Retina (tissue), 1 donor: ENCODE measurements around the gene RPS15.

Source experiments
- DNase-seq: peaks from one replicate; pipeline ENCODE4 v3.0.0-alpha.2; 2016

Gene RPS15

DNA sequence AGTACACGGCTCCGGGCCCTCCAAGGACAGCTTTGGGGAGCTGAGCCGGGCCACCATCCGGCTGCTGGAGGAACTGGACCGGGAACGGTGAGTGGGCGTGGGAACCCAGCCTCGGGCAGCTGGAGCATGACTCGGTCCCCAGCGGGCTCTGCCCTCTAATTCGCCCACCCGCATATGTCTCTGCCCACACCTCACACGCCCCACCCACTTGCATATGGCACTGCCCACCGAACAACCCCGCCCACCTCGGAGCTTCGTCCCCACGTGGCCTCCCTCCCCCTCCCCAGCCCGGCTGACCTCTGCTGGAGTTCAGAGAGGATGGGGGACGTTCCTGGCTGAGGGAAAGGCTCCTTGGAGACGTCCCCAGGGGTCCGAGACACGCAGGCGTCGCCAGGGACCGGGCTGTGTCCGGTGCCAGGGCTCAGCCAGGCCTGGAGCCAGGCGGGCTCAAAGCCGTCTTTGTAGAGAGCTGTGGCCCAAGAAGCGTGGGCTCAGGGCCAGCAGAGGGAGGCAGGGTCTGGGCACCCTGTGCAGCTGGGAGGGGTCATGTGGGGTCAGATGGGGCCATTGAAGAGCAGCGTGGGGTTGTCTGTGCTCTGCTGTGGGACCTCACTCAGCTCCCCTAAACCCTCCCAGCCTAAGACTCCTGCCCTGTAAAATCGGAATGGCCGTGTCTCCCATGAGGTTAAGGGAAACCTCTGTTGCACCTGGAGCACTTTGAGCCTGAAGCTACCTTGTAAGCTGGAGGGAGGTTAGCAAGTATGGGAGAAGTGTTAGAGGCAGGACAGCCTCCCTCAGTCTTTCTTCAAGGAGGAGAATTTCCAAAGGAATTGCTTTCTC is 15.5 kb downstream of the RPS15 start:
- peak; percentile 84 for DNase-seq

DNA sequence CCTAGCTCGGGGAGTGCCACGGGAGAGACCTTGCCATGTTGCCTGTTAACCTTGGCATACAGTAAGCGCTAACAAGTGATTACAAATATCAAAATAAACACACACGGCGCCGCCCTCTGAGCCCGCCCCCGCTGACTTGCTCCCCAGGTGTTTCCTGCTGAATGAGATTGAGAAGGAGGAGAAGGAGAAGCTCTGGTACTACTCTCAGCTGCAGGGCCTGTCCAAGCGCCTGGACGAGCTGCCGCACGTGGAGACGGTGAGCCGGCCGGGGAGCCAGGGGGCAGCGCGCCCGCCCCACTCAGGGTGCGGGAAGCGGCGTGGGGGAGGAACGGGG is 16.8 kb downstream of the RPS15 start:
- no peak for DNase-seq

DNA sequence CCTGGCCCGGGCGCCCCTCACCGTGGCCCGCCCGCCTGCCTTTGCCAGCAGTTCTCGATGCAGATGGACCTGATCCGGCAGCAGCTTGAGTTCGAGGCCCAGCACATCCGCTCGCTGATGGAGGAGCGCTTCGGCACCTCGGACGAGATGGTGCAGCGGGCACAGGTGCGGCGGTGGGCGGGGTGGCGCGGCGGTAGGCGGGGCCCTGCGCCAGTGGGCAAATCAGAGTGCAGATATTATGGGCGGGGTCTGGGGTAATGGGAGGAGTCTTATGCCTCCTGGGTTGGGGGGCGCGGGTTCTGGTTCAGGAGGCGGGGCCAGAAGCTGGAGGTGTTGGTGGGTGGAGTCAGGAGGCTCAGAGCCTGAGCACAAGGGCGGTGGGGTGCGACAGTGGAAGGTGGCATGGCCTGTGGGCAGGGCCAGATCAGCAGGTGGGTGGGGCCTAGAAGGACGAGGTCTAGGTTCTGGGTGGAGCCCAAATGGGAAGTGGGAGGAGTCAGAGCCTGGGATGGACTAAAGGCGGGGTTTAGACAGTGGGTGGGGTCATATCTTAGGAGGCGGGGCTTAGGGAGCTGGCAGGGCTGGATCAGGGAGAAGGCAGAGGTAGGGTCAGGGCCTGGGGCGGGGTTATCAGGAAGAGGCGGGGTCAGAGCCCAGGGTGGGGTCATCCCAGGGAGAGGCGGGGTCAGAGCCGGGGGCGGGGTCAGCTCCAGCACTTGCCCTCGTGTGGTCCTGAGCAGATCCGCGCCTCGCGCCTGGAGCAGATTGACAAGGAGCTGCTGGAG is 17.3 kb downstream of the RPS15 start:
- peak; percentile 52 for DNase-seq

DNA sequence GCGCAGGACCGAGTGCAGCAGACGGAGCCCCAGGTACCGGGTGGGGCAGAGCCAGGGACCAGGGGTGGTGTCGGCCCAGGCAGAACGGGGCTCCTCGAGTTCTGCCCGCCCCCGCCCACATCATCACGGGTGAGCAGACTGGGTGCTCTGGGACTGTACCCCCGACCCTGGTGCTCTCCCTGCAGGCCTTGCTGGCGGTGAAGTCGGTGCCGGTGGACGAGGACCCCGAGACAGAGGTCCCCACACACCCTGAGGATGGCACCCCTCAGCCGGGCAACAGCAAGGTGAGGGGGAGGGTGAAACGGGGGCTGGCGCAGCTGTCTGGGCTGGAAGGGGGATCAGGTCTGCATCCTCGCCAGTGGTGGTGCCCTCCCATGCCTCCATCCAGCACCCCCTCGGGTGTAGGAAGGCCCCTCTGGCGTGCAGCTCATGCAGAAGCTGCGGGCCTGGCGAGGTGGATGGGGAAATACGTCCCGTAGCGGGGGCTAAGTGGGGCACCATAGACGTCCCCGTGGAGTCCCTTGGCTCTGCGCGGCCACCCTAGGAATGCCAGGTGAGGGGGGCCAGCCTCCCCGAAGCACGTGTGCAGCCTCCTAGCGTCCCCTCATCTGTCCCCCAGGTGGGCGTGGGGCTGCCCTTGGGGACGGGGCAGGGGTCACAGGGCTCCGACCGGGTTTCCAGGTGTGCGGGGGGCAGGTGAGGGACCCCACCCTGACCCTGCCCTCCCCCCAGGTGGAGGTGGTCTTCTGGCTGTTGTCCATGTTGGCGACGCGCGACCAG is 18.1 kb downstream of the RPS15 start:
- DNase-seq, result no peak

DNA sequence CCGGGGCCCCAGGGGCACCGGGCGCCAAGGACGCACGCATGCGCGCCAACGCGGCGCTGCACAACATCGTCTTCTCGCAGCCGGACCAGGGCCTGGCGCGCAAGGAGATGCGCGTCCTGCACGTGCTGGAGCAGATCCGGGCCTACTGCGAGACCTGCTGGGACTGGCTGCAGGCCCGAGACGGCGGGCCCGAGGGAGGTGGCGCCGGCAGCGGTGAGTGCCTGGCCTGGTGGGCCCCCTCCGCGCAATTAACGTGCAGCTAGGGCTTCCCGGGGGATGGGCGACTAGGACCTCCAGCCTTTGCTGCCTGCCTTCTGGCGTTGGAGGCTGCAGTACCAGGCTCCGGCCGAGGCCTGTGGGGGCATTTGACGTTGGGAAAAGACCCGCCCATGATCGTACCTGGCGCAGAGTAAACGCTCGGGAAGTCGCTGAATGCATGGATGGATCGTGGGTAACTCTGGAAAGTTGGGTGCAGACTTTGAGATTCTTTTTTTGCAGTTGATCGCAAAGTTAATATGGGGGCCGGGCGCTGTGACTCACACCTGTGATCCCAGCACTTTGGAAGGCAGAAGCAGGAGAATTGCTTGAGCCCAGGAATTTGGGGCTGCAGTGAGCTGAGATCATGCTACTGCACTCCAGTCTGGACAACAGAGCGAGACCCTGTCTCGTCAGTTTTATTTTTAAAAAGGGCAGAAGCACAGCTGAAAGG is 19.0 kb downstream of the RPS15 start:
- DNase-seq, result no peak

DNA sequence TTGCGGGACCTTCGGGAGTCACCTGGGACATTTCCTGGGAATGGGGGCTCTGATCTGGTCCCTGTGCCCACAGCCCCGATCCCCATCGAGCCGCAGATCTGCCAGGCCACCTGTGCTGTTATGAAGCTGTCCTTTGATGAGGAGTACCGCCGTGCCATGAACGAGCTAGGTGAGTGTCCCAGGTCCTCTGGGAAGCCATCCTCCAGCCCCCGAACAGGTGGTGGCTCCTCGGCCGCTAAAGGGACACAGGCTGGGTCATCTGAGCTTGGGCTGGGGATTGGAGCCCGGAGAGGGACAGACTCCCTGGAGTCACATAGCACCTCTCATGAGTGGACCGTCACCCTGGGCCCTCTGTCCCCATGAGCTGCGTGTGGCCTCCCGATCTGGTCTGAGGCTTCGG is 19.7 kb downstream of the RPS15 start:
- no peak for DNase-seq

DNA sequence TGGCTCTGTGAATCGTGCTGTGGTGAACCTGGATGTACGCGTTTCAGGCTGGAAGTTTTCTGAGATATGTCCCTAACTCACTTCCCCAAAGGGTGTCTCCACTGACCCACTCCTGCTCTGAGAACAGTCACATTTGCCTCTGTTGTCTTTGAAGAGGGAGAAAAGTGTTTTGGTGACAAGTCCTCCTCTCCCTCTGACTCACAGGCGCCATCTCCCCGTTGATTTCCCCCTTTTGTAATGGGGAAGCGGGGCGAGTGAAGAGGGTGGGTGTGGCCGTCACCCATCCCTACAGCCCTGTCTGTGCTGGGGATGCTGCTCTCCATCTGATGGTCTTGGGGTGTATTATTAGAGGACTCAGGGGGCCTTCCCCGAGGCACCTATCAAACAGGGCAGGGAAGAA is 21.3 kb downstream of the RPS15 start:
- DNase-seq, result no peak

DNA sequence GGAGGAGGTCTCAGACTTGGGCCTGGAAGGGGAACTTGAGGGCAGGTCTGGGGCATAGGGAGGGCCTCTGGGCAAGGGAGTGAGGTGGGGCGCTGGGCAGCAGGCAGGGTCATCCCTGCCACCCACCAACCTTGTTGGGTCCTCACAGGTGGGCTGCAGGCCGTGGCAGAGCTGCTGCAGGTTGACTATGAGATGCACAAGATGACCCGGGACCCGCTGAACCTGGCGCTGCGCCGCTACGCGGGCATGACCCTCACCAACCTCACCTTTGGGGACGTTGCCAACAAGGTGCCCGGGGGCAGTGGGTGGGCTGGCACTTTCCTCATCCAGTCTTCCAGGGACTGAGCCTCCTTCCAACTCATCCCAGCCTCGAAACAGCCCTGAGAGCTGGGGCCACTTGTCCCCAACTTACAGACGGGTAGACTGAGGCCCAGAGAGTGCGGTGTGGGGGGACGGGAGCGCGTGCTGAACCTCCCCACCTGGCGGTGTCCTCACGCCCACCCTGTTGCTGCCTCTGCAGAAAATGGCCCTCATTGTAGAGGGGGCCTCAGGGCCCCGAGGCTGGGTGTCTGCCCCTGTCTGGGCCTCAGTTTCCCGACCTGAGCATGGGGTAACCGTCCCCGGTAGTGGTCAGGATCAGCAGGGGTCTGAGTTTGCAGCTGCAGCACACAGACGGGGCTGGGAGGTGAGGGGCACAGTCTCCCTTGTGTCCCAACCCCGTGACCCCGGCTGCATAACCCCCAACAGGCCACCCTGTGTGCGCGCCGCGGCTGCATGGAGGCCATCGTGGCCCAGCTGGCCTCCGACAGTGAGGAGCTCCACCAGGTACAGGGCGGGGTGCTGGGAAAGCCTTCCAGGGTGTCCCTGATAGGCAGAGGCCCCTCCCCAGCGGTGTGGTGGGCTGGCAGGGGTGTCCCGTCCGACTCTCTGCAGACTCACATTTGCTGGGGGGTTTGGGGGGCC is 22.1 kb downstream of the RPS15 start:
- DNase-seq, result no peak

DNA sequence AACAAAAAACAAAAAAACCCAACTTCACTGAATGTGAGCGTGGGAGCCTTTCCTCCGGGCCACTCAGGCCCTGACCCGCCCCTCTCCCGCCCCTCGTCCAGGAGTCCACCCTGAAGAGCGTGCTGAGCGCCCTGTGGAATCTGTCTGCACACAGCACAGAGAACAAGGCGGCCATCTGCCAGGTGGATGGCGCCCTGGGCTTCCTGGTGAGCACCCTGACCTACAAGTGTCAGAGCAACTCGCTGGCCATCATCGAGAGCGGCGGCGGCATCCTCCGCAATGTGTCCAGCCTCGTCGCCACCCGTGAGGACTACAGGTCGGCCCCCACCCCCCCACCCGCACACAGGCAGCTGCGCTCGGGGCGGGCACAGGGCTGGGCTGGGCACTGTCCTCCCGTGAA is 23.7 kb downstream of the RPS15 start:
- no peak for DNase-seq

DNA sequence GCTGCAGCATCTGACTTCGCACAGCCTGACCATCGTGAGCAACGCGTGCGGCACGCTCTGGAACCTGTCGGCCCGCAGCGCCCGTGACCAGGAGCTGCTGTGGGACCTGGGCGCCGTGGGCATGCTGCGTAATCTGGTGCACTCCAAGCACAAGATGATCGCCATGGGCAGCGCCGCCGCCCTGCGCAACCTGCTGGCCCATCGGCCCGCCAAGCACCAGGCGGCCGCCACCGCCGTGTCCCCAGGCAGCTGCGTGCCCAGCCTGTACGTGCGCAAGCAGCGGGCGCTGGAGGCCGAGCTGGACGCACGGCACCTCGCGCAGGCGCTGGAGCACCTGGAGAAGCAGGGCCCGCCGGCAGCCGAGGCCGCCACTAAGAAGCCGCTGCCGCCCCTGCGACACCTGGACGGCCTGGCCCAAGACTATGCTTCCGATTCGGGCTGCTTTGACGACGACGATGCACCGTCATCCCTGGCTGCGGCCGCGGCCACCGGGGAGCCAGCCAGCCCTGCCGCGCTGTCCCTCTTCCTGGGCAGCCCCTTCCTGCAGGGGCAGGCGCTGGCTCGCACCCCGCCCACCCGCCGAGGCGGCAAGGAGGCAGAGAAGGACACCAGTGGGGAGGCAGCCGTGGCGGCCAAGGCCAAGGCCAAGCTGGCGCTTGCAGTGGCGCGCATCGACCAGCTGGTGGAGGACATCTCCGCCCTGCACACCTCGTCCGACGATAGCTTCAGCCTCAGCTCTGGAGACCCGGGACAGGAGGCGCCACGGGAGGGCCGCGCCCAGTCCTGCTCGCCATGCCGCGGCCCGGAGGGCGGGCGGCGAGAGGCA is 27.2 kb downstream of the RPS15 start:
- no peak for DNase-seq

DNA sequence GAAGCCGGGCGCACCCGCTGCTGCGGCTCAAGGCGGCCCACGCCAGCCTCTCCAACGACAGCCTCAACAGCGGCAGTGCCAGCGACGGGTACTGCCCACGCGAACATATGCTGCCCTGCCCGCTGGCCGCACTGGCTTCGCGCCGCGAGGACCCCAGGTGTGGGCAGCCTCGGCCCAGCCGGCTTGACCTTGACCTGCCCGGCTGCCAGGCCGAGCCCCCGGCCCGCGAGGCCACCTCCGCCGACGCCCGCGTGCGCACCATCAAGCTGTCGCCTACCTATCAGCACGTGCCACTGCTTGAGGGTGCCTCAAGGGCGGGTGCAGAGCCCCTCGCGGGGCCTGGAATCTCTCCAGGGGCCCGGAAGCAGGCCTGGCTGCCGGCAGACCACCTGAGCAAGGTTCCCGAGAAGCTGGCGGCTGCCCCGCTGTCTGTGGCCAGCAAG is 27.8 kb downstream of the RPS15 start:
- no peak for DNase-seq

DNA sequence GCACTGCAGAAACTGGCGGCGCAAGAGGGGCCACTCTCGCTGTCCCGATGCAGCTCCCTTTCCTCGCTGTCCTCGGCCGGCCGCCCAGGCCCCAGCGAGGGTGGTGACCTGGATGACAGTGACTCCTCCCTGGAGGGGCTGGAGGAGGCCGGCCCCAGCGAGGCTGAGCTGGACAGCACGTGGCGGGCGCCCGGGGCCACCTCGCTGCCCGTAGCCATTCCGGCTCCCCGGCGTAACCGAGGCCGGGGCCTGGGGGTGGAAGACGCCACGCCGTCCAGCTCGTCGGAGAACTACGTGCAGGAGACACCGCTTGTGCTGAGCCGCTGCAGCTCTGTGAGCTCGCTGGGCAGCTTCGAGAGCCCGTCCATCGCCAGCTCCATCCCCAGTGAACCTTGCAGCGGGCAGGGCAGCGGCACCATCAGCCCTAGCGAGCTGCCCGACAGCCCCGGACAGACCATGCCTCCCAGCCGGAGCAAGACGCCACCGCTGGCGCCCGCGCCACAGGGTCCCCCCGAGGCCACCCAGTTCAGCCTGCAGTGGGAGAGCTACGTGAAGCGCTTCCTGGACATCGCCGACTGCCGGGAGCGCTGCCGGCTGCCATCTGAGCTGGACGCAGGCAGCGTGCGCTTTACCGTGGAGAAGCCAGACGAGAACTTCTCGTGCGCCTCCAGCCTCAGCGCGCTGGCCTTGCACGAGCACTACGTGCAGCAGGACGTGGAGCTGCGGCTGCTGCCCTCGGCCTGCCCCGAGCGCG is 28.4 kb downstream of the RPS15 start:
- DNase-seq, result peak; percentile 57

DNA sequence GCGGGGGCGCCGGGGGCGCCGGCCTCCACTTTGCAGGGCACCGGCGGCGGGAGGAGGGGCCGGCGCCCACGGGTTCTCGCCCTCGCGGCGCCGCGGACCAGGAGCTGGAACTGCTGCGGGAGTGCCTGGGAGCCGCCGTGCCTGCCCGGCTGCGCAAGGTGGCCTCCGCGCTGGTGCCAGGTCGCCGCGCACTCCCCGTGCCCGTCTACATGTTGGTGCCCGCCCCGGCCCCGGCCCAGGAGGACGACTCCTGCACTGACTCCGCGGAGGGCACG is 29.0 kb downstream of the RPS15 start:
- DNase-seq, result no peak

DNA sequence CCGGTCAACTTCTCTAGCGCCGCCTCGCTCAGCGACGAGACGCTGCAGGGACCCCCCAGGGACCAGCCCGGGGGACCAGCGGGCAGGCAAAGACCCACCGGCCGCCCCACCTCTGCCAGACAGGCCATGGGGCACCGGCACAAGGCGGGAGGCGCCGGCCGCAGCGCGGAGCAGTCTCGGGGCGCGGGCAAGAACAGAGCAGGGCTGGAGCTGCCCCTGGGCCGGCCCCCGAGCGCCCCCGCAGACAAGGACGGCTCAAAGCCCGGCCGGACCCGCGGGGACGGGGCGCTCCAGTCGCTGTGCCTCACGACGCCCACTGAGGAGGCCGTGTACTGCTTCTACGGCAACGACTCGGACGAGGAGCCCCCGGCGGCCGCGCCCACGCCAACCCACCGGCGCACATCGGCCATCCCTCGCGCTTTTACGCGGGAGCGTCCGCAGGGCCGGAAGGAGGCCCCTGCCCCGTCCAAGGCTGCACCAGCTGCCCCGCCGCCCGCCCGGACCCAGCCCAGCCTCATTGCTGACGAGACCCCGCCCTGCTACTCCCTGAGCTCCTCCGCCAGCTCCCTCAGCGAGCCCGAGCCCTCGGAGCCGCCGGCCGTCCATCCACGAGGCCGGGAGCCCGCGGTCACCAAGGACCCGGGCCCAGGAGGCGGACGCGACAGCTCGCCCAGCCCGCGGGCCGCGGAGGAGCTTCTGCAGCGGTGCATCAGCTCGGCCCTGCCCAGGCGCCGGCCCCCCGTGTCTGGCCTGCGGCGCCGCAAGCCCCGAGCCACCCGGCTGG is 29.5 kb downstream of the RPS15 start:
- peak; percentile 61 for DNase-seq

DNA sequence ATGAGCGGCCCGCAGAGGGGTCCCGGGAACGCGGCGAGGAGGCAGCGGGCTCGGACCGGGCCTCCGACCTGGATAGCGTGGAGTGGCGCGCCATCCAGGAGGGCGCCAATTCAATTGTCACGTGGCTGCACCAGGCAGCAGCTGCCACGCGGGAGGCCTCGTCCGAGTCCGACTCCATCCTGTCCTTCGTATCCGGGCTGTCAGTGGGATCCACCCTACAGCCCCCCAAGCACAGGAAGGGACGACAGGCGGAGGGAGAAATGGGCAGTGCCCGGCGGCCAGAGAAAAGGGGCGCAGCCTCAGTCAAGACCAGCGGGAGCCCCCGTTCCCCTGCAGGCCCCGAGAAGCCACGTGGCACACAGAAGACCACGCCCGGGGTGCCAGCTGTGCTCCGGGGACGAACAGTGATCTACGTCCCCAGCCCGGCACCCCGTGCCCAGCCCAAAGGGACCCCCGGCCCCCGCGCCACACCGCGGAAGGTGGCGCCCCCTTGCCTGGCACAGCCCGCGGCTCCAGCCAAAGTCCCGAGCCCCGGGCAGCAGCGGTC is 30.2 kb downstream of the RPS15 start:
- peak; percentile 55 for DNase-seq

DNA sequence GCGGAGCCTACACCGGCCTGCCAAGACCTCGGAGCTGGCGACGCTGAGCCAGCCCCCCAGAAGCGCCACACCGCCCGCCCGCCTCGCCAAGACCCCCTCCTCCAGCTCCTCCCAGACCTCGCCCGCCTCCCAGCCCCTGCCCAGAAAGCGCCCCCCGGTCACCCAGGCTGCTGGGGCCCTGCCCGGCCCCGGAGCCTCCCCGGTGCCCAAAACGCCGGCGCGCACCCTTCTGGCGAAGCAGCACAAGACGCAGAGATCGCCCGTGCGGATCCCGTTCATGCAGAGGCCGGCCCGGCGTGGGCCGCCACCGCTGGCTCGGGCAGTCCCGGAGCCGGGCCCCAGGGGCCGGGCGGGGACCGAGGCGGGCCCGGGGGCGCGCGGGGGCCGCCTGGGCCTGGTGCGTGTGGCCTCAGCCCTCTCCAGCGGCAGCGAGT is 30.6 kb downstream of the RPS15 start:
- DNase-seq, result no peak

DNA sequence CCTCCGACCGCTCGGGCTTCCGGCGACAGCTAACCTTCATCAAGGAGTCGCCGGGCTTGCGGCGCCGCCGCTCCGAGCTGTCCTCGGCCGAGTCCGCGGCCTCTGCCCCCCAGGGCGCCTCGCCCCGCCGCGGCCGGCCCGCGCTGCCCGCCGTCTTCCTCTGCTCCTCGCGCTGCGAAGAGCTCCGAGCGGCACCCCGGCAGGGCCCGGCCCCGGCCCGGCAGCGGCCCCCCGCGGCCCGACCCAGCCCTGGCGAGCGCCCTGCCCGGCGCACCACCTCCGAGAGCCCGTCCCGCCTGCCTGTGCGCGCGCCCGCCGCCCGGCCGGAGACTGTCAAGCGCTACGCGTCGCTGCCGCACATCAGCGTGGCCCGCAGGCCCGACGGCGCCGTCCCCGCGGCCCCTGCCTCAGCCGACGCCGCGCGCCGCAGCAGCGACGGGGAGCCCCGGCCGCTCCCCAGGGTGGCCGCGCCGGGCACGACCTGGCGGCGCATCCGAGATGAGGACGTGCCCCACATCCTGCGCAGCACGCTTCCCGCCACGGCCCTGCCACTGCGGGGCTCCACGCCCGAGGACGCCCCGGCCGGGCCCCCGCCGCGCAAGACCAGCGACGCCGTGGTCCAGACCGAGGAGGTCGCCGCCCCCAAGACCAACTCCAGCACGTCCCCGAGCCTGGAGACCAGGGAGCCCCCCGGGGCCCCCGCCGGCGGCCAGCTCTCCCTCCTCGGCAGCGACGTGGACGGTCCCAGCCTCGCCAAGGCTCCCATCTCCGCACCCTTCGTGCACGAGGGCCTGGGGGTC is 31.3 kb downstream of the RPS15 start:
- DNase-seq, result no peak

DNA sequence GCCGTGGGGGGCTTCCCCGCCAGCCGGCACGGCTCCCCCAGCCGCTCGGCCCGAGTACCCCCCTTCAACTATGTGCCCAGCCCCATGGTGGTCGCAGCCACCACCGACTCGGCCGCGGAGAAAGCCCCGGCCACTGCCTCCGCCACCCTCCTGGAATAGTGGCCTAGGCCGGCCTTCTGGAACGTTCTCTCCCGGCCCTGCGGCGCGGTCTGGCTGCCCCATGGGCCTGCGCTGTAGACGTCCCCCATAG is 31.8 kb downstream of the RPS15 start:
- no peak for DNase-seq
